ENCODE data around the gene CRHR2.

CRHR2 gene

GRCh38 chr7:30613366-30614325 lies 68.6 kb downstream of the CRHR2 start:
- no peak for DNase-seq (ENCODE audit: low read depth)
- no peak for TF ChIP-seq CTCF (IDR thresholded peaks at IDR 0.05; ENCODE audit: low read depth, low read length, missing control alignments)
- no peak overlapping the region for H3K4me3 ChIP-seq (ENCODE audit: low read depth, low read length)

- no peak overlapping the region for H3K4me3 ChIP-seq (ENCODE audit: low read depth, low read length)
- no peak for TF ChIP-seq CTCF (IDR thresholded peaks at IDR 0.05; ENCODE audit: low read depth, low read length, missing control alignments)
- no peak for DNase-seq (ENCODE audit: low read depth)
Measured at GRCh38 chr7:30612658-30613265, 69.5 kb downstream of the CRHR2 start.

GRCh38 chr7:30605832-30606231 lies 76.4 kb downstream of the CRHR2 start:
- DNase-seq (ENCODE audit: low read depth), result no peak
- no peak for TF ChIP-seq CTCF (IDR thresholded peaks at IDR 0.05; ENCODE audit: low read depth, low read length, missing control alignments)
- no peak overlapping the region for H3K4me3 ChIP-seq (ENCODE audit: low read depth, low read length)

- no peak for DNase-seq (ENCODE audit: low read depth)
- H3K4me3 ChIP-seq (ENCODE audit: low read depth, low read length), result no peak overlapping the region
- no peak for TF ChIP-seq CTCF (IDR thresholded peaks at IDR 0.05; ENCODE audit: low read depth, low read length, missing control alignments)
Measured at GRCh38 chr7:30604901-30605300, 77.4 kb downstream of the CRHR2 start.
